OCI-LY1 (cell line): ENCODE measurements around the gene EDN1.

ENCODE experiments used
- H2AFZ ChIP-seq: fragments of 200-600 bp; sonication (generic), shearing (Covaris generic); 2 replicates; pipeline ENCODE4 v1.6.0; 2014; ENCODE audit warnings: antibody characterized with exemption, mild to moderate bottlenecking, low read length
- H3F3A ChIP-seq: fragments of 200-600 bp; sonication (generic), shearing (Covaris generic); 2 replicates; pipeline ENCODE4 v1.6.0; 2014; ENCODE audit warnings: mild to moderate bottlenecking, antibody characterized with exemption, low read length, moderate library complexity; ENCODE audit not compliant: insufficient read depth
- H3K27ac ChIP-seq: fragments of 200-600 bp; sonication (generic); 2 replicates; pipeline ENCODE4 v1.5.1; 2014; ENCODE audit warnings: low read length, mixed run types, mild to moderate bottlenecking, low read depth; ENCODE audit not compliant: poor library complexity, severe bottlenecking
- H3K27me3 ChIP-seq: fragments of 200-600 bp; sonication (generic); 2 replicates; pipeline ENCODE4 v1.6.0; 2014; ENCODE audit warnings: antibody characterized with exemption, mild to moderate bottlenecking, low read length, moderate library complexity; ENCODE audit not compliant: insufficient read depth
- H3K36me3 ChIP-seq: fragments of 200-600 bp; sonication (generic); 2 replicates; pipeline ENCODE4 v1.6.1; 2014; ENCODE audit warnings: mild to moderate bottlenecking, antibody characterized with exemption, low read length, moderate library complexity, mixed read lengths; ENCODE audit not compliant: insufficient read depth
- H3K4me1 ChIP-seq: fragments of 200-600 bp; sonication (generic); 2 replicates; pipeline ENCODE4 v1.5.1; 2014; ENCODE audit warnings: mild to moderate bottlenecking, low read length, moderate library complexity; ENCODE audit not compliant: insufficient read depth, severe bottlenecking
- H3K4me2 ChIP-seq: fragments of 200-600 bp; sonication (generic), shearing (Covaris generic); 2 replicates; pipeline ENCODE4 v1.6.1; 2014; ENCODE audit warnings: low read length
- H3K4me3 ChIP-seq: fragments of 200-600 bp; sonication (generic); 2 replicates; pipeline ENCODE4 v1.5.1; 2014; ENCODE audit warnings: low read length, low read depth, mild to moderate bottlenecking, mixed read lengths; ENCODE audit not compliant: poor library complexity, severe bottlenecking
- H3K79me2 ChIP-seq: fragments of 200-600 bp; shearing (Covaris generic); 2 replicates; pipeline ENCODE4 v1.6.1; 2016; ENCODE audit warnings: mixed run types, low read length, mixed read lengths; ENCODE audit not compliant: insufficient read depth
- H3K9ac ChIP-seq: fragments of 200-600 bp; sonication (generic), shearing (Covaris generic); 2 replicates; pipeline ENCODE4 v1.6.1; 2014; ENCODE audit warnings: mild to moderate bottlenecking, low read length, mixed read lengths
- H3K9me2 ChIP-seq: fragments of 200-600 bp; sonication (generic), shearing (Covaris generic); 2 replicates; pipeline ENCODE4 v1.6.1; 2014; ENCODE audit warnings: low read depth, mild to moderate bottlenecking, low read length, mixed read lengths
- H3K9me3 ChIP-seq: fragments of 200-600 bp; shearing (Covaris generic); 2 replicates; pipeline ENCODE4 v1.6.1; 2014; ENCODE audit warnings: low read length, mixed read lengths
- H4K20me1 ChIP-seq: fragments of 200-600 bp; sonication (generic), shearing (Covaris generic); 2 replicates; pipeline ENCODE4 v1.6.0; 2016; ENCODE audit warnings: mild to moderate bottlenecking, low read length; ENCODE audit not compliant: insufficient read depth
- EZH2 ChIP-seq: fragments of 200-600 bp; sonication (generic), shearing (Covaris generic); IDR thresholded peaks from 2 replicates; pipeline ENCODE4 v1.8.0; 2017; ENCODE audit warnings: borderline replicate concordance, mixed run types, mild to moderate bottlenecking, antibody characterized with exemption, low read length, moderate library complexity, mixed read lengths
- TF ChIP-seq, protein P1 (sequence below): fragments of 200-600 bp; sonication (generic), shearing (Covaris generic); IDR thresholded peaks from 2 replicates; pipeline ENCODE4 v1.5.1; 2017; ENCODE audit warnings: mild to moderate bottlenecking, antibody characterized with exemption, low read length, moderate library complexity, mixed read lengths

Gene EDN1

DNA sequence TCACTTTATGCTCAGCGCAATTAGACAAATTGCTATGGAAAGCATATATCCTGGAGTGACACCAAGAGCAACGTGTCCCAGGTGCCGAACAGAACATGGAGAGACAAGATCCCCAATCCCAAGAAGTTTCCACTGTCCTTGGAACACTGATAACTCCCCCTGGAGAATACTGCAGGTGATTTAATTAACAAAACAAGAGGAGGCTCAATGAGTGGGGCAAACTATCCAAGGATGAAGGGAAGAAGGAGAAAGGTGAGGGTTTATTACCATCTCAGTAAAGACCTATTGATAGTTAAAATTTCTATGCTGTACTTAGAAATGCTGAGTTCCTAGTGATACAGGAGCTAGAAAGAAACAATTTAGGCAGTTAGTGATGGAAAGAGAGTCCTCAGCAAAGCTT, 35.7 kb downstream of the EDN1 start:
- no peaks in the 10 kb centered on the region for H3K4me1 ChIP-seq
- no peak overlapping the region for H3K9ac ChIP-seq
- TF ChIP-seq EZH2 = no peak
- TF ChIP-seq, protein P1, sequence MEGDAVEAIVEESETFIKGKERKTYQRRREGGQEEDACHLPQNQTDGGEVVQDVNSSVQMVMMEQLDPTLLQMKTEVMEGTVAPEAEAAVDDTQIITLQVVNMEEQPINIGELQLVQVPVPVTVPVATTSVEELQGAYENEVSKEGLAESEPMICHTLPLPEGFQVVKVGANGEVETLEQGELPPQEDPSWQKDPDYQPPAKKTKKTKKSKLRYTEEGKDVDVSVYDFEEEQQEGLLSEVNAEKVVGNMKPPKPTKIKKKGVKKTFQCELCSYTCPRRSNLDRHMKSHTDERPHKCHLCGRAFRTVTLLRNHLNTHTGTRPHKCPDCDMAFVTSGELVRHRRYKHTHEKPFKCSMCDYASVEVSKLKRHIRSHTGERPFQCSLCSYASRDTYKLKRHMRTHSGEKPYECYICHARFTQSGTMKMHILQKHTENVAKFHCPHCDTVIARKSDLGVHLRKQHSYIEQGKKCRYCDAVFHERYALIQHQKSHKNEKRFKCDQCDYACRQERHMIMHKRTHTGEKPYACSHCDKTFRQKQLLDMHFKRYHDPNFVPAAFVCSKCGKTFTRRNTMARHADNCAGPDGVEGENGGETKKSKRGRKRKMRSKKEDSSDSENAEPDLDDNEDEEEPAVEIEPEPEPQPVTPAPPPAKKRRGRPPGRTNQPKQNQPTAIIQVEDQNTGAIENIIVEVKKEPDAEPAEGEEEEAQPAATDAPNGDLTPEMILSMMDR = no peak
- no peaks in the 10 kb centered on the region for H3K36me3 ChIP-seq
- H3K27me3 ChIP-seq = no peaks in the 10 kb centered on the region
- H3K27ac ChIP-seq = no peak overlapping the region
- H3K9me2 ChIP-seq = no peaks in the 10 kb centered on the region
- H2AFZ ChIP-seq = no peak overlapping the region
- no peak overlapping the region for H3K4me3 ChIP-seq
- H3K9me3 ChIP-seq = no peaks in the 10 kb centered on the region
- no peaks in the 10 kb centered on the region for H4K20me1 ChIP-seq
- H3F3A ChIP-seq = no peaks in the 10 kb centered on the region
- no peaks in the 10 kb centered on the region for H3K79me2 ChIP-seq
- H3K4me2 ChIP-seq = no peak overlapping the region

DNA sequence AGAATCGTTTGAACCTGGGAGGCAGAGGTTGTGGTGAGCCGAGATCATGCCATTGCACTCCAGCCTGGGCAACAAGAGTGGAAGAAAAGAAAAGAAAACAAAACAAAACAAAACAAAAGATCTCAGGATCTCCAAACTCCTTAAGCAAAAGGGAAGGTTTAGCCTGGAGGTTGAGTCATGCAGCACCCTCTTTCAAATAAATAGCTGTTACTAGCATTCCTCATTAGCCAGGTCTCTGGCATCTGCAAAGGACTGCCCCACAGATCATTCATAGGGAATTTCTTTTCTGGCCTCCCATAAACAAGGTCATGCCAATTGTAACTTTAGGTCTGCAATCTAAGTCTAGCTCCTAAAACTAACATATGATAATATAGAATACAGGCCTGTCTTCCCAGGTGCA, 37.2 kb downstream of the EDN1 start:
- Histone ChIP-seq H3F3A (no peaks in the 10 kb centered on the region), H3K4me3 (no peak overlapping the region), H3K79me2 (no peaks in the 10 kb centered on the region), H3K4me1 (no peaks in the 10 kb centered on the region), H3K36me3 (no peaks in the 10 kb centered on the region), H2AFZ (no peak overlapping the region), H3K9me2 (no peaks in the 10 kb centered on the region), H4K20me1 (no peaks in the 10 kb centered on the region), H3K9me3 (no peaks in the 10 kb centered on the region), H3K9ac (no peak overlapping the region), H3K4me2 (no peak overlapping the region), H3K27me3 (no peaks in the 10 kb centered on the region), H3K27ac (no peak overlapping the region)
- TF ChIP-seq, protein P1 = no peak
- TF ChIP-seq EZH2 = no peak

DNA sequence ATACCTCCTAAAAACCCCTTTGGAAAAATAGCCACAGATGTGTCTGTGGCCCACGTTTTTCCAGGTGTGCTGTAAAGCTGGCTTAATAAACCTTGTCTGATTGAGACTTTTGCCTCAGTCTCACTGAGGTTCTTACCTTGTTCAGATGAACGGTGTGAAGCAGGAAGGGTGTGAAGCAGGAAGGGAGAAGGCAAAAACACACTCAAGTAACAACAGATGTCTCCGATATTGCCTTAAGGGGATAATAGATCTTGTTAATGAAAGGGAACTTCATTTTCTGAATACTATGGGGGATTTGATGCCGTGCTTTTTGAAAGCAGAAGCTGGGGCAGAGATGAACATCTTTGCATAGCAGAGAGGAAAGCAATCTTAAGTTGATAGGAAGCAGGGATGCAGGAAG, 37.8 kb downstream of the EDN1 start:
- no peaks in the 10 kb centered on the region for H3K9me2 ChIP-seq
- H3K9me3 ChIP-seq = no peaks in the 10 kb centered on the region
- TF ChIP-seq, protein P1 = no peak
- H3K4me1 ChIP-seq = peaks cover under 1% of the 10 kb centered on the region
- no peaks in the 10 kb centered on the region for H3F3A ChIP-seq
- H4K20me1 ChIP-seq = no peaks in the 10 kb centered on the region
- no peak overlapping the region for H3K4me3 ChIP-seq
- H3K79me2 ChIP-seq = no peaks in the 10 kb centered on the region
- no peak overlapping the region for H3K27ac ChIP-seq
- H3K36me3 ChIP-seq = no peaks in the 10 kb centered on the region
- H3K9ac ChIP-seq = no peak overlapping the region
- no peak overlapping the region for H3K4me2 ChIP-seq
- no peak overlapping the region for H2AFZ ChIP-seq
- no peaks in the 10 kb centered on the region for H3K27me3 ChIP-seq
